Peyer's patch (tissue), 4 donors: ENCODE results near the gene ZNF507.

Source experiments
- POLR2A ChIP-seq, 2 donors: fragments of 450-650 bp; IDR thresholded peaks; one replicate each; pipeline ENCODE4 v1.5.1; 2017; ENCODE audit warnings: antibody characterized with exemption in 2 of 2, mild to moderate bottlenecking in 2 of 2, moderate library complexity in 2 of 2
- TF ChIP-seq, protein P1 (sequence below), 6 experiments: fragments of 450-650 bp in 4 of 6; fragments of 200-600 bp in 2 of 6; sonication (generic) in 1 of 6; IDR thresholded peaks; one replicate each; pipeline ENCODE4 v1.5.1; 2017 to 2019; ENCODE audit warnings: antibody characterized with exemption in 6 of 6, mild to moderate bottlenecking in 3 of 6, moderate library complexity in 1 of 6

DNA sequence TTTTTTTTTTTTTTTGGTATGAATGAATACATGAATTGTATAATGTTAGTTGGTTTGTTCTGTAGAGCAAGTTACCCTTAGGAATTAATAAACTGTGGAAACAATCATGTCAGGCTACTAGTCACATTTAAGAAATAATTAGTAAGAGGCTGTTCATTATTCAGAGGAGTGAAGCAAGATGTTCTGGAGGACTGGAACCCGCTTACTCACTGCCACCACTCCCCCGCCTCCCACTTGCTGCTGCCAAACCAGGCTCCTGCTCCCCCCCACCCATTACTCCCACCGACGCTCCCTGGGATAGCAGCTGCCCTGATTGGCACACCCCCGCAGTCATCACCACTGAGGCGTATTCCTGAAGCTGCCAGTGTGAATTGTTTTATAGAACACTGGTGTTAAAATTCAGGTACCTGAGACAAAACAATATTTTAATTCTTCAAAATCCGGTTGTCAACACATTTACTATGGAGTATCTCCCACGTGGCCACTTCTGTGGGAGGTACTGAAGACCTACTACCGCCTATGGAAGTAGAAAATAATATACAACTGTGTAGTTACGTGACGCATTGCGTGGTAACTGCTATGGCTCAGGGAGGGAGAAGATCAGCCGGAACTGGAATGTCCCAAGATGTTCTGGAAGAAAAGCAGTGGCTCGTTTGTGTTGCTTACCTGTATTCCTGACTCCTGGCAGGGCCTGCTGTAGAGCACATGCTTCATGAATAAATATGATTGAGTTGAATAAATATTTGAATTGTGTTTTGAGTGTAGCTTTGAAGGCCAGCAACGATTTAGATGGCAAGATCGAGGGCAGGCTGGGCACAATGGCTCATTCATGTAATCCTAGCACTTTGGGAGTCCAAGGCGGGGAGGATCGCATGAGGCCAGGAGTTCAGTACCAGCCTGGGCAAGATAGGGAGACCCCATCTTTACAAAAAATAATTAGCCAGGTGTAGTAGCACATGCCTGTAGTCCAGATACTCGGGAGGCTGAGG is 61.9 kb downstream of the ZNF507 start:
- TF ChIP-seq, protein P1, sequence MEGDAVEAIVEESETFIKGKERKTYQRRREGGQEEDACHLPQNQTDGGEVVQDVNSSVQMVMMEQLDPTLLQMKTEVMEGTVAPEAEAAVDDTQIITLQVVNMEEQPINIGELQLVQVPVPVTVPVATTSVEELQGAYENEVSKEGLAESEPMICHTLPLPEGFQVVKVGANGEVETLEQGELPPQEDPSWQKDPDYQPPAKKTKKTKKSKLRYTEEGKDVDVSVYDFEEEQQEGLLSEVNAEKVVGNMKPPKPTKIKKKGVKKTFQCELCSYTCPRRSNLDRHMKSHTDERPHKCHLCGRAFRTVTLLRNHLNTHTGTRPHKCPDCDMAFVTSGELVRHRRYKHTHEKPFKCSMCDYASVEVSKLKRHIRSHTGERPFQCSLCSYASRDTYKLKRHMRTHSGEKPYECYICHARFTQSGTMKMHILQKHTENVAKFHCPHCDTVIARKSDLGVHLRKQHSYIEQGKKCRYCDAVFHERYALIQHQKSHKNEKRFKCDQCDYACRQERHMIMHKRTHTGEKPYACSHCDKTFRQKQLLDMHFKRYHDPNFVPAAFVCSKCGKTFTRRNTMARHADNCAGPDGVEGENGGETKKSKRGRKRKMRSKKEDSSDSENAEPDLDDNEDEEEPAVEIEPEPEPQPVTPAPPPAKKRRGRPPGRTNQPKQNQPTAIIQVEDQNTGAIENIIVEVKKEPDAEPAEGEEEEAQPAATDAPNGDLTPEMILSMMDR (IDR thresholded peaks at IDR 0.05): no peak
- no peak for TF ChIP-seq POLR2A (IDR thresholded peaks at IDR 0.05)
